LNCaP clone FGC (cell line): ENCODE measurements around the gene RAD51AP2.

ENCODE experiments used
- DNase-seq: peaks from one replicate; pipeline ENCODE4 v3.0.0-alpha.2; 2011; ENCODE audit warnings: low read depth
- H3K4me3 ChIP-seq: 2 replicates; pipeline ENCODE4 v1.5.1; 2011; ENCODE audit warnings: mild to moderate bottlenecking, low read depth, low read length, control low read depth
- CTCF ChIP-seq: IDR thresholded peaks from 2 replicates; pipeline ENCODE4 v1.5.1; 2012; ENCODE audit warnings: mild to moderate bottlenecking; ENCODE audit not compliant: control insufficient read depth, insufficient read depth; ENCODE audit errors: extremely low read depth

RAD51AP2 gene

GRCh38 chr2:17483496-17483895 lies 34.7 kb downstream of the RAD51AP2 start:
- no peak overlapping the region for H3K4me3 ChIP-seq
- no peak for DNase-seq
- TF ChIP-seq CTCF, result no peak

GRCh38 chr2:17482651-17483050 lies 35.6 kb downstream of the RAD51AP2 start:
- no peak overlapping the region for H3K4me3 ChIP-seq
- no peak for TF ChIP-seq CTCF
- DNase-seq, result no peak

- H3K4me3 ChIP-seq, result no peak overlapping the region
- no peak for TF ChIP-seq CTCF
- no peak for DNase-seq
These were observed 38.4 kb downstream of the RAD51AP2 start for GRCh38 chr2:17479875-17480274.

- H3K4me3 ChIP-seq, result no peak overlapping the region
- TF ChIP-seq CTCF, result no peak
- no peak for DNase-seq
These were observed 41.4 kb downstream of the RAD51AP2 start for GRCh38 chr2:17476830-17477229.

- DNase-seq, result no peak
- TF ChIP-seq CTCF, result no peak
These were observed 42.2 kb downstream of the RAD51AP2 start for GRCh38 chr2:17476064-17476463.

GRCh38 chr2:17475286-17475685 lies 43.0 kb downstream of the RAD51AP2 start:
- H3K4me3 ChIP-seq, result no peak overlapping the region
- no peak for DNase-seq
- TF ChIP-seq CTCF, result no peak

More at GRCh38 chr2:17476064-17476463, 42.2 kb downstream of the RAD51AP2 start:
- H3K4me3 ChIP-seq, result no peak overlapping the region

GRCh38 chr2:17471979-17472378 lies 46.3 kb downstream of the RAD51AP2 start:
- TF ChIP-seq CTCF, result no peak
- DNase-seq, result no peak
- H3K4me3 ChIP-seq, result no peak overlapping the region
